ENCODE results near the gene PEX3.
"Not testable (repeated sequence)": the region's sequence is repeated elsewhere in the genome, so short reads cannot be mapped to it uniquely, and the experiment has no call there.

The PEX3 gene

DNA sequence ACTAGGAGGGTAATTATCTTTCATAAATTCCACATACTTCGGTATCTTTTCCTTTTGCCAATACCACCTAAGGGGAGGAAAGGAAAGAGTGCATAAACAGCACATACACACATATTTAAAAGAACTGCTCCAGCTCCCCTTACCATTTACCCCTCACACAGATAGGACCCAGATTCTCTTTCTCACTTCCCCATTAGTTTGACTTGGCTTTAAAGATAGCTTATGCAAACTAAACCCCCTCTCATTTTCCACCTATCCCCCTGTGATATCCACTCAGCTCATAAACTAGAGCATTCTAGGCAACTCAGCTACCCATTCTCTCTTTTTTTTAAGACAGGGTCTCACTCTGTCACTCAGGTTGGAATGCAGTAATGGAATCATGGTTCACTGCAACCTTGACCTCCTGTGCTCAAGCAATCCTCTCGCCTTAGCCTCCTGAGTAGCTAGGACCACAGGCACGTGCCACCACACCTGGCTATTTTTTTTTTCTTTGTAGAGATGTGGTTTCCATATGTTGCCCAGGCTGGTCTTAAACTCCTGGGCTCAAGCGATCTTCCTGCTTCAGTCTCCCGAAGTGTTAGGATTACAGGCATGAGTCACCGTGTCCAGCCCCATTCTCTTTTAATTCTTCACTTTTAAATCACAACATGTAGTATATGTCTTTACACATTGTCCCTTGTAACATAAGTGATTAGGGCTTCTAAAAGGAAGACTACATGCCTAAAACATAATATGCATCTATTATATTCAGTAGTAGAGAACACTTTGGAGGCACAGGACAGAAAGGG, 56.9 kb downstream of the PEX3 start:
- no peak for DNase-seq

DNA sequence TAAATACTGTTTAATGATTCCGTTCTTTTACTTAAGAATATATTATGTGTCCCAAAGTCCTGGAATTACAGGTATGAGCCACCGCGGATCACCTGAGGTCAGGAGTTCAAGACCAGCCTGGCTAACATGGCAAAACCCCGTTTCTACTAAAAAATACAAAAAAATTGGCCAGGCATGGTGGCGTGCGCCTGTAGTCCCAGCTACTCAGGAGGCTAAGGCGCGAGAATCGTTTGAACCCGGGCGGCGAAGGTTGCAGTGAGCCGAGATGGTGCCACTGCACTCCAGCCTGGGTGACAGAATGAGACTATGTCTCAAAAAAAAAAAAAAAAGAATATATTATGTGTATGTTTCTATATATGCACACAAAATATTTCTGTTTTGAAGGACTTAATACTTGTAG, 59.7 kb downstream of the PEX3 start:
- not testable (repeated sequence) for DNase-seq

DNA sequence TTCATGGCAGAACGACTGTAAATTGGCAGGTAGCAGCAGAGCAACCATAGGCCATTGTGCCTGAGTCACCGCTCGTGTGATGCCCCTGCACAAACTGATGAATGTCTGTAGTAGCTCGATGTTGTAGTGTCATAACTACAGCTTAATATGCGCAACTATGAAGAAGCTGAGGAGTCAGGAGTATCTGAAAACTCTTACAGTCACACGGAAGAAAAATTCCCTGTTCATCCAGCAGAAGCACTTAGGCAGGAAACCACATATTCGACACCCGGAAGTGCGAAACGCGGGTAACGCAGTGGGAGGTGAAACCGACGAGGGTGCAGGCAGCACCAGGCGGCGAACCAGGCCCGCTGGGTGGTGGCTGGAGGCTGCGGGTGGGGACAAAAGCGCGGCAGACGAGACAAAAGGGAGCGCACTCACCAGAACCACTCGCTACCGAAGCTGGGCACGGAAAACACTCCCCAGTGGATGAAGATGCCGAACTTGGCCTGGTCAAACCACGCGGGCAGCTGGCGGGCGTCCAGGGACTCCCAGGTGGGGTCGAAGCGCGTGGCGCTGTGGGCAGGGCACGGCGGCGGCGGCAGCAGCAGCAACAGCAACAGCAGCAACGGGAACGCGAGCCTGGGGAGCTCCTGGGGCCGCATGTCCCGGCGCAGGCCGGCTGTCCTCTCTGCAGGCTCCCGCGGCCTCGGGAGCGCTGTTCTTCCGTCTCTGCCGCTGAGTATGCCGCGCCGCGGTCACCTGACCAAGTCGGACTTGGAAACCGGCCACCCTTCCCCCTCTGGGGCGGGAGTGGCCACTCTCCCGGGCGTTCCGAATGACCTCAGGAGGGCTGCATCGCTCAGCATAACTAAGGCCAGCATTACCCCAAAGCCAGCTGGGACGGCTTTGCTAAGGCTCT, 60.6 kb downstream of the PEX3 start, which contains the start of gene FUCA2:
FUCA2 (minus strand) TSS at position 730 of the 901 bp plus-strand sequence; CDS start at position 644, 86 bp downstream.
- peak; percentile 40 for DNase-seq

DNA sequence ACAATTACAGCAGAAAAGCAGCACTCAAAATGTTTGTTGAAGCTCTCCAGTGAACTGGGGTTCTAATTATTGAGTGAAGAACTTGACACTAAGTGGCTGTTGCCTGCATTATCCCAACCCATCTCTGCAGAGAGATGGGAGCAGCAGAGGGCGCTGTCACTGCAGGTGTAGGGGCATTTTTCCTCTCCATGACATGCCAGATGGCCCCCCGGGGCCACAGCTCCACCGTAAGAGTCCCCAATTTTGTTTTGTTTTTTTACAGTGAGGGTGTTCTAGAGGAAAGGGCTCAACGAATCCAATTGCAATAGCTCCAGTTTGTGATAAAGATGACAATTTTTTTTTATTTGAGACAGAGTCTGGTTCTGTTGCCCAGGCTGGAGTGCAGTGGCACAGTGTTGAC, 62.8 kb downstream of the PEX3 start:
- DNase-seq, result peak; percentile 74

- no peak for DNase-seq
Observed at GRCh38 chr6:143515061-143515760, 64.6 kb downstream of the PEX3 start.

DNA sequence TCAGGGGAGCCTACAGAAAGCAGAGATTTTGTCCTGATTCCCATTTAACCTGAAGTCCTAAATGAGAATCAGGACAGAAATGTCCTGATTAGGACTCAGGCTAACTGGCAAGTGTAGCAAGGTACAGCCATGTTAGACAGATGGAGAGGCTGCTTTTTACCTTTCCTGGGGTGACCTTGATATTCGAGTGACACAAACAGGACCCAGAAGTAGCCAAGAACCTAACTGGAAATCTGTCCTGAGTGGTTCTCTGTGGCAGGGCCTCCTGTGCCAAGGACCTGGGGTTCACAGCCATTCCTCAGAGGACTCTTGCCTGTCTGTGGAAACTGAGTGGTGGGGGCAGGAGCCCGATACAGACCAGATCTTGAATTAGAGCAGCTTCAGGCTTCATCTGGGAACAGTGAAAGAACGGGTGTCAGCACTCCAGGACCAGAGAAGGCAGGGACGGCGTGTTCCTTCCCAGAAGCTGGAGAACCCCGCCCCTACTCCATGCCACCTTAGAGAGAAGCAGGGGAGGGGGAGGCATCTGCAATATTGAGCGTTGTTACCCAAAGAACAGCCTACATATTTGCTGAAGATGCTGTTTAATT, 65.3 kb downstream of the PEX3 start:
- no peak for DNase-seq

GRCh38 chr6:143516690-143517446, 66.3 kb downstream of the PEX3 start:
- no peak for DNase-seq

GRCh38 chr6:143517447-143517773, 66.8 kb downstream of the PEX3 start:
- no peak for DNase-seq

GRCh38 chr6:143522039-143522600, 71.5 kb downstream of the PEX3 start:
- DNase-seq, result no peak

DNA sequence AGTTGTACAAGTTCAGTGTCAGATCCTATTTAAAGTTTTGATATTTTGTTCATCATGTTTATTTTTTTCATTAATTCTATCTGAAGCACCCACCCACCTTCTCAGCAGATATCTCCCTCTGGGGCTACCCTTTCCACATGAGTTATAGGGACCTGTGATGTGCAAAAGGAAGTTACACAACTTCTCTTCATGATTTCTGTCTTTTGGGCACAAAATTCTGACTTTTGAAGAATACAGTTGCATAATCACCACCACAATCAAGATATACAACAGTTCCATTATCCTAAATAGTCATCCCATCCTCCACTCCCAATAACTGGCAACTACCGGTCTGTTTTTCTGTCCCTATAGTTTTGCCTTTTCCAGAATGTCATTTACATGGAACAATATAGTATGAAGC, 74.8 kb downstream of the PEX3 start:
- DNase-seq, result no peak

DNA sequence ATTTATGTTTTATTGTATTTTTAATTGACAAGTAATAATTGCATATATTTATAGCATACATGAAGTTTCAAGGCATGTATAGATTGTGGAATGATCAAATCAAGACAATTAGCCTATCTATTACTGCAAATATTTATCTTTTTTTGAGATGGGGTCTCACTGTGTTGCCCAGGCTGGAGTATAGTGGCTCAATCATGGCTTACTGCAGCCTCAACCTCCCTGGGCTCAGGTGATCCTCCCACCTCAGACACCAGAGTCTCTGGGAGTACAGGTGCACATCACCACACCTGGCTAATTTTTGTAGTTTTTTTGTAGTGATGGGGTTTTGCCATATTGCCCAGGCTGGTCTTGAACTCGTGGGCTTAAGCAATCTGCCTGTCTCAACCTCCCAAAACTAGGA, 77.1 kb downstream of the PEX3 start:
- no peak for DNase-seq

GRCh38 chr6:143528164-143528811, 77.7 kb downstream of the PEX3 start:
- DNase-seq, result no peak

DNA sequence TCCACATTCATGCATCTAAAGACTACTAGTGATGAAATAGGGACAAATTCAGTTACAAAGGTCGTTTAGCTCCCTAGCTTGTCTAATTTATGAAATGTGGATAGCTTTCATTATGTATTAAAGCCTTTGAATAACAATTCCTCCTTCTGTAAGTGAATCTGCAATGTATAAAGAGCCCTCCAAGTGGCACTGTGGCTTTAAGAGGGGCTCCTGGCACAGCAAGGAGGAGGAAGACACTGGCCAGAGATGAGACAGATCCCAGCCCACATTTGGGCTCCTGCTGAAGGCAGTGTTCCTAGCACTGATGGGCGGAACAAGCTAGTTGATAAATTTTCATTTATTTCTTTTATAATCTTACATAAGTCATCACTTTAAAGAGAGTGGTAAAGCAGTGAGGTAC, 78.5 kb downstream of the PEX3 start:
- no peak for DNase-seq

DNA sequence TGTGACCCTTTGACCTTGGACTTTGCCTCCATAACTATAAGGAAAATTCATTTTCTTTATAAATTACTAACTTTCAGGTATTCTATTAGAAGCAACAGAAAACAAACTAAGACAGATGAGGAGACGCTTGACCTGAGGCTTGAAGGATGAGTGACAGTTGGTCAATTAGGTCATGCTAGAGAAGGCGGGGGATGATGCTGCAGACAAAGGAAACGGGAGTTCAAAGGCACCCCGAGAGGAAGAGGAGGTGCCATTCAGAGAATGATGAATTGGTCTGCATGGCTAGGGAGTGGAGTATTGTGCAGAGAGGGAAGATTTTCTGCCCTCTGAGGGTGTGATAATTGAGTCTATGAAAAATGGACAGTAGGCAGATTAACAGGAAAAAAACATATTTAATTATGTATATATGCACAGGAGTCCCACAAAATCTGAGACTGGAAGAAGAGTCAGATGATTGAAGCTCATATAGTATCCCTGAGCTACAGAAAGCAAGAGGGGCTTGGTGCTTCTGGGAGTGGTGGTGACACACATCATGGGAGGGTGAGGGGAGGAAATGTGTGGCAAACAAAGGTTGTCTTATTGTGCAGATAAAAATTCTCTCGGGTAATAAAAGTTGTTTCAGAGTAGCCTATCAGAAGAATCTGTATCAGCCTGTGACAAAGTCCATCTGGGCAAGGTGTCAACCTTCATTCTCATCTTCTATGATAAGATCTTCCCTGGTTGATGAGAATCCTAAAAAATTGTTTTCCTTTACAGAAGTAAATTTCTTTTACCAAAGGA, 81.3 kb downstream of the PEX3 start:
- no peak for DNase-seq

DNA sequence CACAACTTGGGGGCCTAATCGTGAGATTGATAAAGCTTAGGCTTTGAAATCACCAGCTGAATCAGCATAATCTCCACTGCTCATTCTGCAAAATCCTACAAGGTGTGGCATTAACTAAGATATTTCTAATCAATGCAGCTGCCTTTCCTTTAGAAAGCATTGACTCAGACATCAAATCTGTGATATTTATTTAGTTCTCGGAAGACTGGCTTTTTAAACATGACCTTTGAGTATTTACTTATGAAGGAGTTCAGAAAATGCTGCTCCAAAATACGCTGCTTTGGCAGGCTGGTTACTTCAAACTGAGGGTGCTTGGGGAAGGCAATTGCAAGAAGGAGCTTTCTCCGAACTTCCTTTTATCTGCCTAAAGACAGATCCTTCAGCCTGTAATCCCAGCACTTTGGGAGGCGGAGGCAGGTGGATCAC, 84.6 kb downstream of the PEX3 start:
- no peak for DNase-seq

- DNase-seq, result no peak
Observed at GRCh38 chr6:143536461-143536865, 85.9 kb downstream of the PEX3 start.

DNA sequence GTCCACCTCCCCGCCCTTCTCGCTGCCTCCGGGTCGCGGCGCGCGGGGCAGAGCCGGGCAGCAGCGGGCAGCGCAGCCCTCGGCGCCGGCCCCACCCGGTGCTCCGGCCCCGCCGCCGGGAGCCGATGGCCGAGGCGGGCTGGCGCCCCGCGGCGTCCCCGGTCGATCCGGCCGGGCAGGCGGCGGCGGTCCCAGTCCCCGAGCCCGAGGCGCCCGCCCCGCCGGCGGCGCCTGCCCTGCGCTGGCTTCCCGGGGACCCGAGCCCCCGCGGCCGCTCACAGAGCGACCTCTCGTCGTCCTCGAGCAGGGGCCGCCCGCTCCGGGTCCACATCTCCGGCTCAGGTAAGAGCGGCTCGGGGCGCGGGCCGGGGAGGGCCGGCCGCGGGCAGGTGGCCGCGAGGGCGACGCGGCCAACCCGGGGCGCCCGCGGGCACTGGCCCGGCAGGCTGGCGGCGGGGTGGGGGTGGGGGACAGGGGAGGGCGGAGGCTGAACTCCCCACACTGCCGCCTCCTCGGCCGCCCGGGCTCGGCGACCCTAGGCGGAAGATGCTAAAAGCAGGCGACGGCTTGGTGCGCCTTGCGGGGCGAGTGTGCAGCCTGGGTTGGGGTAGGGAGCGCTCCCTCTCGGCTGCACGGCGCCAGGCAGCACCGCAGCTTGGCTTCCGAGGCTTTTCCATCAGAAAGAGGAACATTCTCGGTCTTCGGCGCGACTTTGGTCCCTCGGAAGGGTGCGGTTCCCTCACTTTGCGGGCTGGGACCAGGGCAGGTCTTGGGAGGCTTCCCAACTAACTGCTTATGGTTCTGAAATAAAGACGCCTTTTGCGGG, 86.5 kb downstream of the PEX3 start:
- DNase-seq, result no peak

DNA sequence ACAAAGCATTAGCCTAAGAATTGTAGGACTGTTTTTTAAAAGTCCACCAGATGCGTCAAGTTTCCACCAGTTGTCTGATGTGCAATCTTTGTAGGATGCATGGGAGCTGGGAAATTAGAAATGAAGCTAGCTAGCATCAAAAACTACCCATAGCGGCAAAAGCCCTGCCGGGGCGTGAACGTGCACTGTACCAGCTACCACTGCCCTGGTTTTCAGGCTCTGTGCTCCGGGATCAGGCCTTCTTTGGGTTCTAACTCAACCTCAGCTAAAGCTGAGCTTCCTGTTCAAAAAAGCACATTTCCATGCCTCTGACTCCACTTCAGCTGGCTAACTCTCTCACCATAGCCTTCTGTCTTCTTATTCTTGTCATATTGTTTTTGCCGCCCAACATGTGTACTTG, 87.8 kb downstream of the PEX3 start:
- no peak for DNase-seq

DNA sequence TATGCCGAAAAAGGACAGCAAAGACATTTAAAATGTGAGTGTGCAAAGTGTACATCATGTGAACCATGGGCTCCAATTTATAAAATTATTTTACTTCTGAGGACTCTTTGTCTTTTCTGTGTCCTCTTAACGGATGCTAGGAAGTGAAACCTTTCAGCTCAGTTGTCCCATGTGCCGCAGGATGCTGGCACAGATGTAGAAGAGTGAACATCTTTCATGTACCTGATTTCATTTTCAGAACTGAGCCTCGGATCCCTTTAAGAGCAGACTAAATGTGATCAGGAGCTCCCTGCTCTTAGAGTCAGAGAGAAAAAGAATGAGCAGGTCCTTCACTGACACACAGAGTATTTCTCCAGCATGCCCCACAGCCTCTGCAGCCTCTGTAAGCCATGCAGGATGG, 88.5 kb downstream of the PEX3 start:
- DNase-seq, result no peak

- no peak for DNase-seq
Observed at GRCh38 chr6:143539734-143540133, 89.1 kb downstream of the PEX3 start.

Data from NCI-H1092 (cell line).